ENCODE measurements around the gene KANK2.
"Not testable (repeated sequence)": the region's sequence is repeated elsewhere in the genome, so short reads cannot be mapped to it uniquely, and the experiment has no call there.

The KANK2 gene

DNA sequence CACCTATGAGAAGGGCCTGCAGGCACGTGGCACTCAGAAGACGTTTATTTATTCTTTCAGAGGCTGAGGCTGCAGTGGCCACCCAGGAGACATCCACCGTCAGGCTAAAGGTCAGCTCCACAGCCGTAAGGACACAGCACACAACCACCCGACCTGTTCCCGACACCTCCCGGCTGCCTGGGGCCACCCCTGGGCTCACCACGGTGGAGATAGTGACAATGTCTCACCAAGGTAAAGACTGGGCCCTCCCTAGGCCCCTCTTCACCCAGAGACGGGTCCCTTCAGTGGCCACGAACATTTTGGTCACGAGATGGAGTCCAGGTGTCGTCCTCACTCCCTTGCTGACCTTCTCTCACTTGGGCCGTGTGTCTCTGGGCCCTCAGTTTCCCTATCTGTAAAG is 74.2 kb downstream of the KANK2 start:
- no peak overlapping the region for H3K4me3 ChIP-seq (ENCODE audit: low read length)
- no peak overlapping the region for H3K9ac ChIP-seq (ENCODE audit: low read length)
- H4K20me1 ChIP-seq (ENCODE audit: insufficient read depth, low read length), result no peaks in the 10 kb centered on the region
- no peaks in the 10 kb centered on the region for H3K9me3 ChIP-seq (ENCODE audit: insufficient read depth, low read length)
- H3K79me2 ChIP-seq (ENCODE audit: low read length), result no peaks in the 10 kb centered on the region
- H3K4me2 ChIP-seq (ENCODE audit: low read length), result no peak overlapping the region
- no peak for TF ChIP-seq EZH2phosphoT487 (IDR thresholded peaks at IDR 0.05; ENCODE audit: low read depth)
- TF ChIP-seq, protein P1, sequence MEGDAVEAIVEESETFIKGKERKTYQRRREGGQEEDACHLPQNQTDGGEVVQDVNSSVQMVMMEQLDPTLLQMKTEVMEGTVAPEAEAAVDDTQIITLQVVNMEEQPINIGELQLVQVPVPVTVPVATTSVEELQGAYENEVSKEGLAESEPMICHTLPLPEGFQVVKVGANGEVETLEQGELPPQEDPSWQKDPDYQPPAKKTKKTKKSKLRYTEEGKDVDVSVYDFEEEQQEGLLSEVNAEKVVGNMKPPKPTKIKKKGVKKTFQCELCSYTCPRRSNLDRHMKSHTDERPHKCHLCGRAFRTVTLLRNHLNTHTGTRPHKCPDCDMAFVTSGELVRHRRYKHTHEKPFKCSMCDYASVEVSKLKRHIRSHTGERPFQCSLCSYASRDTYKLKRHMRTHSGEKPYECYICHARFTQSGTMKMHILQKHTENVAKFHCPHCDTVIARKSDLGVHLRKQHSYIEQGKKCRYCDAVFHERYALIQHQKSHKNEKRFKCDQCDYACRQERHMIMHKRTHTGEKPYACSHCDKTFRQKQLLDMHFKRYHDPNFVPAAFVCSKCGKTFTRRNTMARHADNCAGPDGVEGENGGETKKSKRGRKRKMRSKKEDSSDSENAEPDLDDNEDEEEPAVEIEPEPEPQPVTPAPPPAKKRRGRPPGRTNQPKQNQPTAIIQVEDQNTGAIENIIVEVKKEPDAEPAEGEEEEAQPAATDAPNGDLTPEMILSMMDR (IDR thresholded peaks at IDR 0.05; ENCODE audit: low read depth, low read length), result no peak
- peaks cover 14% of the 10 kb centered on the region for H3K27me3 ChIP-seq (ENCODE audit: low read depth, low read length)
- H3K27ac ChIP-seq (ENCODE audit: low read length), result no peak overlapping the region
- no peak overlapping the region for H2AFZ ChIP-seq (ENCODE audit: low read depth, low read length)
- no peaks in the 10 kb centered on the region for H3K36me3 ChIP-seq (replicated peaks; ENCODE audit: low read depth, low read length)
- H3K4me1 ChIP-seq (ENCODE audit: low read length), result no peaks in the 10 kb centered on the region

DNA sequence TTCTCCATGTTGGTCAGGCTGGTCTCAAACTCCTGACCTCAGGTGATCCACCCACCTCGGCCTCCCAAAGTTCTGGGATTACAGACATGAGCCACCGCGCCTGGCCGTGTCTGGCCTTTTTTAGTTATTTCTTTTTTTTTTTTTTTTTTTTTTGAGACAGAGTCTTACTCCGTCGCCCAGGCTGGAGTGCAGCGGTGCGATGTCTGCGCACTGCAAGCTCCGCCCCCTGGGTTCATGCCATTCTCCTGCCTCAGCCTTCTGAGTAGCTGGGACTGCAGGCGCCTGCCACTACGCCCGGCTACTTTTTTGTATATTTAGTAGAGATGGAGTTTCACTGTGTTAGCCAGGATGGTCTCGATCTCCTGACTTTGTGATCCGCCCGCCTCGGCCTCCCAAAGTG is 75.4 kb downstream of the KANK2 start:
- not testable (repeated sequence) for H3K36me3 ChIP-seq (replicated peaks; ENCODE audit: low read depth, low read length); H3K79me2 ChIP-seq (ENCODE audit: low read length); H3K9ac ChIP-seq (ENCODE audit: low read length); H4K20me1 ChIP-seq (ENCODE audit: insufficient read depth, low read length); H3K4me2 ChIP-seq (ENCODE audit: low read length); H3K27ac ChIP-seq (ENCODE audit: low read length); H3K27me3 ChIP-seq (ENCODE audit: low read depth, low read length); H3K4me3 ChIP-seq (ENCODE audit: low read length); H3K9me3 ChIP-seq (ENCODE audit: insufficient read depth, low read length); H3K4me1 ChIP-seq (ENCODE audit: low read length); H2AFZ ChIP-seq (ENCODE audit: low read depth, low read length)

DNA sequence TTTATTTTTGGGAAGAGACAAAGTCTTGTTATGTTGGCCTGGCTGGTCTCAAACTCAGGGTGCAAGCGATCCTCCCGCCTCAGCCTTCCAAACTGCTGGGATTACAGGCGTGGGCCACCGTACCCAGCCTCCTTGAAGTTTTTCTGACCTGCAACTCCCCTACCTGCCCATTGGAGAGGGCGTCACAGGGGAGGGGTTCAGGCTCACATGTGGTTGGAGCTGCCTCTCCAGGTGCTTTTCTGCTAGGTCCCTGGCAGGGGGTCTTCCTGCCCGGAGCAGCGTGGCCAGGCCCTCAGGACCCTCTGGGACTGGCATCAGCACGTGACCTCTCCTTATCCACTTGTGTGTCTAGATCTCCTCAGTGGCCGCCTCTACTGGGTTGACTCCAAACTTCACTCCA is 80.8 kb downstream of the KANK2 start:
- H3K9me3 ChIP-seq (ENCODE audit: insufficient read depth, low read length), result no peaks in the 10 kb centered on the region
- H3K27me3 ChIP-seq (ENCODE audit: low read depth, low read length), result peaks cover 15% of the 10 kb centered on the region
- no peak overlapping the region for H2AFZ ChIP-seq (ENCODE audit: low read depth, low read length)
- H3K79me2 ChIP-seq (ENCODE audit: low read length), result no peaks in the 10 kb centered on the region
- no peaks in the 10 kb centered on the region for H3K4me1 ChIP-seq (ENCODE audit: low read length)
- H3K4me3 ChIP-seq (ENCODE audit: low read length), result no peak overlapping the region
- no peak overlapping the region for H3K4me2 ChIP-seq (ENCODE audit: low read length)
- H4K20me1 ChIP-seq (ENCODE audit: insufficient read depth, low read length), result no peaks in the 10 kb centered on the region
- H3K9ac ChIP-seq (ENCODE audit: low read length), result no peak overlapping the region
- no peaks in the 10 kb centered on the region for H3K36me3 ChIP-seq (replicated peaks; ENCODE audit: low read depth, low read length)
- TF ChIP-seq EZH2phosphoT487 (IDR thresholded peaks at IDR 0.05; ENCODE audit: low read depth), result no peak
- TF ChIP-seq, protein P1 (IDR thresholded peaks at IDR 0.05; ENCODE audit: low read depth, low read length), result no peak
- H3K27ac ChIP-seq (ENCODE audit: low read length), result no peak overlapping the region

DNA sequence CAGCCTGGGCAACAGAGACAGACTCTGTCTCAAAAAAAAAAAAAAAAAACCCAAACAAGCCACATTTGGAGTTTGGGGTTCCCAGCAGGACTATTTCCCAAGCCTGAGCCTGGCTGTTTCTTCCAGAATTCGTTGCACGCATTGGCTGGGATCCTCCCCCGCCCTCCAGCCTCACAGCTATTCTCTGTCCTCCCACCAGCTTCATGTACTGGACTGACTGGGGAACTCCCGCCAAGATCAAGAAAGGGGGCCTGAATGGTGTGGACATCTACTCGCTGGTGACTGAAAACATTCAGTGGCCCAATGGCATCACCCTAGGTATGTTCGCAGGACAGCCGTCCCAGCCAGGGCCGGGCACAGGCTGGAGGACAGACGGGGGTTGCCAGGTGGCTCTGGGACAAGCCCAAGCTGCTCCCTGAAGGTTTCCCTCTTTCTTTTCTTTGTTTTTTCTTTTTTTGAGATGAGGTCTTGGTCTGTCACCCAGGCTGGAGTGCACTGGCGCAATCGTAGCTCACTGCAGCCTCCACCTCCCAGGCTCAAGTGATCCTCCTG is 81.4 kb downstream of the KANK2 start:
- Histone ChIP-seq H3K27me3 (ENCODE audit: low read depth, low read length) (peaks cover 19% of the 10 kb centered on the region), H3K4me1 (ENCODE audit: low read length) (no peaks in the 10 kb centered on the region), H3K36me3 (replicated peaks; ENCODE audit: low read depth, low read length) (no peaks in the 10 kb centered on the region), H3K27ac (ENCODE audit: low read length) (no peak overlapping the region), H3K4me2 (ENCODE audit: low read length) (no peak overlapping the region), H4K20me1 (ENCODE audit: insufficient read depth, low read length) (no peaks in the 10 kb centered on the region), H3K79me2 (ENCODE audit: low read length) (no peaks in the 10 kb centered on the region), H3K9ac (ENCODE audit: low read length) (no peak overlapping the region), H3K4me3 (ENCODE audit: low read length) (no peak overlapping the region), H2AFZ (ENCODE audit: low read depth, low read length) (no peak overlapping the region), H3K9me3 (ENCODE audit: insufficient read depth, low read length) (no peaks in the 10 kb centered on the region)
- no peak for TF ChIP-seq EZH2phosphoT487 (IDR thresholded peaks at IDR 0.05; ENCODE audit: low read depth)
- TF ChIP-seq, protein P1 (IDR thresholded peaks at IDR 0.05; ENCODE audit: low read depth, low read length), result no peak

DNA sequence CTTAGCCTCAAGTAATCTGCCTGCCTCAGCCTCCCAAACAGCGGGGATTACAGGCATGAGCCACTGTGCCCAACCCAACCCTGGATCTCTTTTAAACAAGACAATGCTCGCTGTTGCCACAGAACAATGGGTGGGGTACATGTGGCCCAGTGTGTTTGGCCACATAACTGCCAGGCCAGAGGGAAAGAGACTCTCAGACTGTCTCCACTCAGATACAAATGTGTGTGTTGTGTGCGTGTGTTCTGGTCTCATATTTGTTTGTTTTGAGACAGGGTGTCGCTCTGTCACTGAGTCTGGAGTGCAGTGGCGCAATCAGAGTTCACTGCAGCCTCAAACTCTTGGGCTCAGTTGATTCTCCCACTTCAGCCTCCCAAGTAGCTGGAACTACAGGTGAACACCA is 82.3 kb downstream of the KANK2 start:
- Histone ChIP-seq H3K9me3 (ENCODE audit: insufficient read depth, low read length) (no peaks in the 10 kb centered on the region), H3K36me3 (replicated peaks; ENCODE audit: low read depth, low read length) (no peaks in the 10 kb centered on the region), H3K79me2 (ENCODE audit: low read length) (no peaks in the 10 kb centered on the region), H3K4me1 (ENCODE audit: low read length) (no peaks in the 10 kb centered on the region), H3K9ac (ENCODE audit: low read length) (no peak overlapping the region), H3K4me3 (ENCODE audit: low read length) (no peak overlapping the region), H3K27ac (ENCODE audit: low read length) (no peak overlapping the region), H3K27me3 (ENCODE audit: low read depth, low read length) (peaks cover 18% of the 10 kb centered on the region), H2AFZ (ENCODE audit: low read depth, low read length) (no peak overlapping the region), H4K20me1 (ENCODE audit: insufficient read depth, low read length) (no peaks in the 10 kb centered on the region), H3K4me2 (ENCODE audit: low read length) (no peak overlapping the region)
- TF ChIP-seq, protein P1 (IDR thresholded peaks at IDR 0.05; ENCODE audit: low read depth, low read length), result no peak
- TF ChIP-seq EZH2phosphoT487 (IDR thresholded peaks at IDR 0.05; ENCODE audit: low read depth), result no peak

All from OCI-LY3 (cell line).